Naive thymus-derived CD4-positive, alpha-beta T cell (primary cell): Measurements from ENCODE around the gene GPS1. TPM values are rescaled to one million over a fixed set of nuclear protein-coding genes. Genes with fewer than 3 reads are reported as not detected.

Source experiments
- ATAC-seq: fragments of 150-1000 bp; cut with Tn5 transposase; 2 replicates; pipeline ENCODE4 v1.10.0; 2021; ENCODE audit warnings: mild to moderate bottlenecking, moderate library complexity
- CTCF ChIA-PET: fragments of 350-600 bp; sonication (Branson Sonifier 250); formaldehyde crosslinking; loops from one replicate; lab custom pipeline; 2021; ENCODE audit warnings: antibody characterized with exemption; lab: Charles Lee
- POLR2A ChIA-PET: fragments of 350-600 bp; sonication (Branson Sonifier 250); formaldehyde crosslinking; loops from one replicate; lab custom pipeline; 2021; ENCODE audit warnings: antibody characterized with exemption, inconsistent platforms; lab: Charles Lee
- DNase-seq, 9 donors: peaks; one replicate each; pipeline versions ENCODE4 v3.0.0 to v3.0.0-alpha.2; 2020 to 2022; ENCODE audit warnings: mixed read lengths in 1 of 9
- H3K27ac ChIP-seq: one replicate; pipeline ENCODE4 v1.7.0; 2013; ENCODE audit warnings: mild to moderate bottlenecking, low read depth, low read length, moderate library complexity
- H3K27me3 ChIP-seq, 2 donors: one replicate each; pipeline ENCODE4 v1.7.0; 2013; ENCODE audit warnings: low read length in 2 of 2, mild to moderate bottlenecking in 2 of 2, moderate library complexity in 2 of 2; ENCODE audit not compliant: control insufficient read depth in 2 of 2, insufficient read depth in 2 of 2
- H3K36me3 ChIP-seq, 3 experiments: 1 replicate in 2 of 3; 2 replicates in 1 of 3; pipeline ENCODE4 v1.7.0; 2013; ENCODE audit warnings: low read length in 3 of 3, mild to moderate bottlenecking in 3 of 3, moderate library complexity in 1 of 3; ENCODE audit not compliant: insufficient read depth in 3 of 3, control insufficient read depth in 2 of 3
- H3K4me1 ChIP-seq, 2 donors: one replicate each; pipeline ENCODE4 v1.7.0; 2013; ENCODE audit warnings: low read length in 2 of 2, mild to moderate bottlenecking in 2 of 2, moderate library complexity in 1 of 2; ENCODE audit not compliant: control insufficient read depth in 2 of 2, insufficient read depth in 2 of 2
- H3K4me3 ChIP-seq: 2 replicates; pipeline ENCODE4 v1.7.0; 2013; ENCODE audit warnings: mild to moderate bottlenecking, low read length
- H3K9me3 ChIP-seq, 3 experiments: 1 replicate in 2 of 3; 2 replicates in 1 of 3; pipeline ENCODE4 v1.7.0; 2013; ENCODE audit warnings: low read length in 3 of 3; ENCODE audit not compliant: control insufficient read depth in 2 of 3
- H3K27ac Mint-ChIP-seq, 9 donors: one replicate each; pipeline ENCODE4 v1.8.0; 2020 to 2022; ENCODE audit warnings: mixed read lengths in 9 of 9, mild to moderate bottlenecking in 8 of 9, moderate library complexity in 5 of 9, inconsistent platforms in 2 of 9
- H3K27me3 Mint-ChIP-seq, 5 donors: one replicate each; pipeline ENCODE4 v1.8.0; 2021 to 2022; ENCODE audit warnings: mixed read lengths in 5 of 5, mild to moderate bottlenecking in 1 of 5
- H3K36me3 Mint-ChIP-seq, 5 donors: one replicate each; pipeline ENCODE4 v1.8.0; 2020 to 2022; ENCODE audit warnings: mixed read lengths in 5 of 5, mild to moderate bottlenecking in 3 of 5, inconsistent platforms in 1 of 5
- H3K4me1 Mint-ChIP-seq, 7 donors: one replicate each; pipeline ENCODE4 v1.8.0; 2020 to 2022; ENCODE audit warnings: mixed read lengths in 7 of 7, mild to moderate bottlenecking in 3 of 7, inconsistent platforms in 1 of 7
- H3K4me3 Mint-ChIP-seq, 10 donors: one replicate each; pipeline ENCODE4 v1.8.0; 2020 to 2022; ENCODE audit warnings: mild to moderate bottlenecking in 10 of 10, mixed read lengths in 10 of 10, moderate library complexity in 6 of 10, inconsistent platforms in 2 of 10
- H3K9me3 Mint-ChIP-seq, 11 donors: one replicate each; pipeline ENCODE4 v1.8.0; 2020 to 2022; ENCODE audit warnings: mixed read lengths in 11 of 11, mild to moderate bottlenecking in 4 of 11, inconsistent platforms in 1 of 11, moderate library complexity in 1 of 11
- intact Hi-C, 2 donors: fragments of 100-400 bp; cut with micrococcal nuclease; formaldehyde crosslinking; loops; one replicate each; pipeline ENCODE4 v1.15.1; 2023
- polyA plus RNA-seq, 2 donors: library from polyadenylated mRNA; unstranded; fragments of 300-500 nt; fragmentation: Illumina TruSeq; gene quantifications; one replicate each; pipeline ENCODE4 v1.2.3, GENCODE V29; 2021
- total RNA-seq, 6 experiments: library from RNA in 5 of 6; stranded (reverse) in 5 of 6; gene quantifications; 1 replicate in 5 of 6; 2 replicates in 1 of 6; pipeline ENCODE4 v1.2.3 and lab custom pipeline; 2021 to 2026

Gene GPS1
- total and polyA plus RNA-seq, 7 experiments from 2014 or later = 68.3 to 124 (median 82.6) TPM

DNA sequence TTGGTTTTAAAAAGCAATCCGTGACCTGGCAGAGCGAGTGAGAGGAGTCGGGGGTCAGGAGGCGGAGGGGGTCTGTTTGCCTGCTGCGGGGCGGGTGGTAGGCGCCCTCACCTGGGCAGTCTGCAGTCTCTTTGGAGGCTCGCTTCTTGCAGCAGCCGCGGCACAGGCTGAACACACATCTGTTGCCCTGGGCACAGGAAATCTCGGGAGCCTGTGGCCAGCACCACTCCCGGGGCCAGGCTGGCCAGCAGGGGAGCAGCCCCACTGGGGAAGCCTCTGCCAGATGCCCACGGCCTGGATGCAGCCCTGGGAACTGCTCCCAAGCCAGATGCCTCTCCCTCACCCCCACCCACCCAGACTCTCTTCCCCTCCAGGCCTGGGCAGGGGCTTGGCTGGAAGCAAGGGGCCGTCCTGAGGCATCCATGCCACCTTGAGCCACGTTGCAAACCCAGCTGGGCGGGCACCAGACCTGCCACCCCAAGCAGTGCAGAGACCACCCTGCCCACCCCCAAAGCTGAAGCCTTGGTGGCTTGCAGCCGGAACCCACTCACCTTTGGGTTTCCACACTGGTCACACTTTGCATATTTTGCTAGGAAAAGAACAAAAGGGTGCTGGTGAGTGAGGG is 6.6 kb downstream of the GPS1 start:
- Histone ChIP-seq H3K27ac (no peak overlapping the region), H3K9me3 (no peaks in the 10 kb centered on the region), H3K4me1 (peaks cover 1 to 11% of the 10 kb centered on the region in 2 donors), H3K4me3 (no peak overlapping the region), H3K36me3 (peaks cover 0 to 93% (median 16%) of the 10 kb centered on the region in 3 experiments), H3K27me3 (no peaks in the 10 kb centered on the region)
- Mint-ChIP-seq H3K36me3 (peaks cover 0 to 9% (median 0%) of the 10 kb centered on the region in 5 donors), H3K27ac (no peak overlapping the region), H3K27me3 (no peaks in the 10 kb centered on the region), H3K4me1 (peaks cover 0 to 6% (median 0%) of the 10 kb centered on the region in 7 donors), H3K4me3 (no peak overlapping the region), H3K9me3 (no peaks in the 10 kb centered on the region)
- ATAC-seq (no peak), DNase-seq (no peak)
- intact Hi-C loops = no loop called here
- ChIA-PET POLR2A (no interaction called here), CTCF (no interaction called here)

GRCh38 chr17:82058855-82059249 is 7.2 kb downstream of the GPS1 start:
- ATAC-seq = no peak
- Histone ChIP-seq H3K4me3 (no peak overlapping the region), H3K36me3 (peaks cover 0 to 96% (median 19%) of the 10 kb centered on the region in 3 experiments), H3K4me1 (peaks cover 0 to 11% of the 10 kb centered on the region in 2 donors), H3K27me3 (no peaks in the 10 kb centered on the region), H3K27ac (no peak overlapping the region), H3K9me3 (no peaks in the 10 kb centered on the region)
- Mint-ChIP-seq H3K36me3 (peaks cover 0 to 9% (median 0%) of the 10 kb centered on the region in 5 donors), H3K4me3 (no peak overlapping the region), H3K4me1 (peaks cover 0 to under 1% (median 0%) of the 10 kb centered on the region in 7 donors), H3K27ac (no peak overlapping the region), H3K9me3 (no peaks in the 10 kb centered on the region), H3K27me3 (no peaks in the 10 kb centered on the region)
- ChIA-PET CTCF (no interaction called here), POLR2A (no interaction called here)
- no peak for DNase-seq
- intact Hi-C loops = no loop called here

DNA sequence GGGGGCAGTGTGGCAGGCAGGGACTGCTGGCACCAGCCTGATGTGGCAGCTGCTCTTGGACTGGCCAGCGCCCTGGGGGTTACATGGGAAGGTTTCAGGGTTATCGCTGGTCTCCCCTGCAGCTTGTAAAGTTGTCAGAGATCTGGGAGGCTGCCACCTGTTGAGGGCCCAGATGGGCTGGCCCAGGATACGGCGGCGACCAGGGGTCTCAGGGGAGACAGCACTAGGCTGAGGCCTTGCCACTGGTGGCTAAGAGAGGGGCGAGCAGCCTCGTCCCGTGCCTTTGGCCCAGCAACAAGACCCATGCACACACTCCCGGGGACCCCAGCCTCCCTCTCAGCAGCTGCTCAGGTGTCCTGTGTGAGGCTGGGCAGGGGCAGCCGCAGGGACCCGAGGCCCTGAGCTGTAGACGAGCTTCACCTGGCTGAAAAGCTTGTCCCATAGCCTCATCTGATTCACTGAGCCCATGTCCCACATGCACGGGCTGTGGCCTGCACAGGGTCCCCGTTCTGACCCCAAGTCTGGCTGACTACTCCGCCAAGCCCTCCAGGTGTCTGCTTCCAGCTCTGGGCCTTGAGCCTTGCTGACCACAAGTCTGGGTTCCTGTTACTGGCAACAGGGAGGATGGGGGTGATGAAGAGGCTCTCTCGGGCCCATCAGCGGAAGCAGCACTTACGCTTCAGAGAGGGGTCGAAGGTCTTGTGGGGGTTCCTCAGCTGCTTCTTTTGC is 7.7 kb downstream of the GPS1 start:
- CTCF ChIA-PET = no interaction called here
- ATAC-seq = no peak
- Mint-ChIP-seq H3K27ac (peak overlapping the region in 1 of 9 donors; percentile 25), H3K36me3 (peaks cover 0 to 9% (median 0%) of the 10 kb centered on the region in 5 donors), H3K27me3 (no peaks in the 10 kb centered on the region), H3K4me1 (peaks cover 0 to 6% (median 4%) of the 10 kb centered on the region in 7 donors), H3K9me3 (no peaks in the 10 kb centered on the region), H3K4me3 (no peak overlapping the region)
- intact Hi-C loops = no loop called here
- POLR2A ChIA-PET = interaction anchor here (0.6 kb wide), 1 partner anchor 7 kb away, joined by 3 read pairs; no protein-coding TSS in a partner anchor
- Histone ChIP-seq H3K27ac (no peak overlapping the region), H3K4me3 (no peak overlapping the region), H3K9me3 (no peaks in the 10 kb centered on the region), H3K4me1 (peaks cover 0 to 13% of the 10 kb centered on the region in 2 donors), H3K36me3 (peaks cover 0 to 94% (median 18%) of the 10 kb centered on the region in 3 experiments), H3K27me3 (no peaks in the 10 kb centered on the region)
- no peak for DNase-seq

GRCh38 chr17:82060001-82060380 is 8.3 kb downstream of the GPS1 start:
- Histone ChIP-seq H3K9me3 (no peaks in the 10 kb centered on the region), H3K4me3 (no peak overlapping the region), H3K36me3 (peaks cover 0 to 88% (median 18%) of the 10 kb centered on the region in 3 experiments), H3K4me1 (peaks cover 0 to 18% of the 10 kb centered on the region in 2 donors), H3K27me3 (no peaks in the 10 kb centered on the region), H3K27ac (no peak overlapping the region)
- DNase-seq = no peak
- ChIA-PET POLR2A (interaction anchor here (0.6 kb wide), 2 partner anchors 8 to 1119 kb away, joined by 3 read pairs; no protein-coding TSS in a partner anchor), CTCF (no interaction called here)
- Mint-ChIP-seq H3K36me3 (peaks cover 0 to 9% (median 0%) of the 10 kb centered on the region in 5 donors), H3K4me1 (peaks cover 0 to 9% (median 5%) of the 10 kb centered on the region in 7 donors), H3K27me3 (no peaks in the 10 kb centered on the region), H3K4me3 (no peak overlapping the region), H3K27ac (peak overlapping the region in 2 of 9 donors; percentile 36 to 54), H3K9me3 (no peaks in the 10 kb centered on the region)
- intact Hi-C loops = no loop called here
- ATAC-seq = no peak

DNA sequence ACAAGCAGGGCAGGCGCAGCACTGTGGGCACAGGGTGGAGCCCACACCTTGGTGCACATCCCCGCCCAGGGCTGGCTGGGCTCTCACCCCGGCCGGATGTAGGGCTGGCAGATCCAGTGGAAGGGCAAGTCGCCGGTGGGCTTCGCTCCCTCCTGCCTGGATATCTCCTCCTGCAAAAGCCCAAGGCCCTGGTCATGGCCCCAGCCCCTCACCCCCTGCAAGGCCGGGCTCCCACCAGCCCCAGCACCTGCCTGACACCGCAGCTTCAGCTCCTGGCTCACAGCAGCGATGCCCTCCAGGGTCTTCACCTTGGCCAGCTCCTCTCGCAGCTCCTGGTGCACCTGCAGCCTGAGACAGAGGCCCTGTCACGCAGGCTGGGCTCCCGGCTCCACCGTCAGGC is 8.9 kb downstream of the GPS1 start:
- Histone ChIP-seq H3K27me3 (no peaks in the 10 kb centered on the region), H3K4me1 (peaks cover 0 to 20% of the 10 kb centered on the region in 2 donors), H3K4me3 (no peak overlapping the region), H3K27ac (no peak overlapping the region), H3K36me3 (peaks cover 0 to 82% (median 18%) of the 10 kb centered on the region in 3 experiments), H3K9me3 (no peaks in the 10 kb centered on the region)
- H3K36me3 Mint-ChIP-seq = peaks cover 0 to 9% (median 0%) of the 10 kb centered on the region in 5 donors
- H3K27ac Mint-ChIP-seq = no peak overlapping the region
- ChIA-PET POLR2A (interaction anchor here (0.6 kb wide), 1 partner anchor 1120 kb away, joined by 3 read pairs; no protein-coding TSS in a partner anchor), CTCF (no interaction called here)
- H3K4me1 Mint-ChIP-seq = peaks cover 0 to 9% (median 5%) of the 10 kb centered on the region in 7 donors
- no peak overlapping the region for H3K4me3 Mint-ChIP-seq
- no peak for DNase-seq
- no peaks in the 10 kb centered on the region for H3K9me3 Mint-ChIP-seq
- no peaks in the 10 kb centered on the region for H3K27me3 Mint-ChIP-seq
- intact Hi-C loops = no loop called here
- no peak for ATAC-seq

DNA sequence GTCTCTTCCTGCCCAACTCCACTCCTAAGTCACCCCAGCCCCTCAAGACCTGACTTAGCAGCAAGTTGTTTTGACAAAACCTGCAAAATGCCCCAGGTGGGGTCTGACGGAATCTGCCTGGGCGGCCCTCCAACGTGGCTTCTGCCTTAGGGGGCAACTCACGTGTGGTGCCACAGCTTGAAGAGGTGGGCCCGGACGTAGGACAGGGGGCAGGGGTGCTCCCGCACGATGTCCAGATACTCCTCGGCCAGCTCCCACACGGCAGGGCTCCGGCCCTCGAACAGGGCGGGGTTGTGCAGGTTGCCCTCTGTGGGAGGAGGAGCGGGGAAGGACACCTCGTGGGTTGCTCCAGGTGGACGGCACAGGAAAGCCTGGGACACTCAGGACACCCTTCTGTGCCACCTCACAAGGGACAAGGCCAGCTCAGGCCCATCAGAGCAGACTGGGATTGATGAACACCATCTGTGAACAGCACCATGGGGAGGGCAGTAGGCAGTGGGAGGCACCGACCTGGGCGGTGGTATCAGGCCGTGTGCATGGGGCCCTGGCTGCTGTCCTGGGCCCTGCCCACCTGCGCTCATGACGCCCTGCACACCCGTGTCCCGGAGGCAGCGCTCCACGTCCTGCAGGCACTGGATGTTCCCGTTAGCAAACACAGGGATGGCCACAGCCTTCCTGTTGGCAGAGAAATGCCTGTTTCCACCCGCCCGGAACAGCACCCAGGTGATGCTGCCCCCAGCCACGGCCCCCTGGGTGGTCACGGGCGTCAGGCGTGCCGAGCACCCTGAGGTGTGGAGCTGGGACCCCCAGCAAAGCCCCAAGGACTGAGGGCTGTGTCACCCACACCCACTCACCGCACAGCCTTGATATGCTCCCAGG is 9.6 kb downstream of the GPS1 start:
- intact Hi-C loops = no loop called here
- H3K27me3 Mint-ChIP-seq = no peaks in the 10 kb centered on the region
- no peak overlapping the region for H3K4me3 Mint-ChIP-seq
- no peaks in the 10 kb centered on the region for H3K27me3 ChIP-seq
- peaks cover 0 to 12% (median 8%) of the 10 kb centered on the region in 7 donors for H3K4me1 Mint-ChIP-seq
- H3K27ac ChIP-seq = no peak overlapping the region
- peaks cover 0 to 9% (median 0%) of the 10 kb centered on the region in 5 donors for H3K36me3 Mint-ChIP-seq
- DNase-seq (peak in 1 of 9 donors; percentile 7), ATAC-seq (no peak)
- H3K9me3 Mint-ChIP-seq = no peaks in the 10 kb centered on the region
- H3K36me3 ChIP-seq = peaks cover 0 to 75% (median 14%) of the 10 kb centered on the region in 3 experiments
- POLR2A ChIA-PET = interaction anchor here (0.8 kb wide), 1 partner anchor 8 kb away, joined by 4 read pairs; no protein-coding TSS in a partner anchor
- CTCF ChIA-PET = no interaction called here
- peak overlapping the region in 2 of 9 donors; percentile 17 to 61 for H3K27ac Mint-ChIP-seq
- H3K9me3 ChIP-seq = no peaks in the 10 kb centered on the region
- no peak overlapping the region for H3K4me3 ChIP-seq
- H3K4me1 ChIP-seq = peaks cover 4 to 24% of the 10 kb centered on the region in 2 donors
